Trophoblast cell (in vitro differentiated cells and primary cell): ENCODE data around the gene TMPRSS4.

Source experiments
- DNase-seq, 2 donors: peaks; one replicate each; pipeline ENCODE4 v3.0.0-alpha.2; 2016
- H2AFZ ChIP-seq: 2 replicates; pipeline ENCODE4 v1.6.1; 2013; ENCODE audit warnings: low read length, moderate library complexity, mild to moderate bottlenecking; ENCODE audit not compliant: insufficient read depth, poor library complexity
- H2AK5ac ChIP-seq: 2 replicates; pipeline ENCODE4 v1.6.1; 2013; ENCODE audit warnings: mild to moderate bottlenecking, low read length
- H2BK120ac ChIP-seq: 2 replicates; pipeline ENCODE4 v1.6.1; 2013; ENCODE audit warnings: low read length, mild to moderate bottlenecking, moderate library complexity; ENCODE audit not compliant: insufficient read depth, poor library complexity
- H2BK12ac ChIP-seq: 2 replicates; pipeline ENCODE4 v1.6.1; 2013; ENCODE audit warnings: mild to moderate bottlenecking, low read length, moderate library complexity
- H2BK5ac ChIP-seq: 2 replicates; pipeline ENCODE4 v1.6.1; 2013; ENCODE audit warnings: low read length, low read depth, moderate library complexity, mild to moderate bottlenecking; ENCODE audit not compliant: poor library complexity
- H3K14ac ChIP-seq: 2 replicates; pipeline ENCODE4 v1.6.1; 2013; ENCODE audit warnings: mild to moderate bottlenecking, low read length
- H3K18ac ChIP-seq: 2 replicates; pipeline ENCODE4 v1.6.1; 2013; ENCODE audit warnings: mild to moderate bottlenecking, low read length
- H3K23ac ChIP-seq: 2 replicates; pipeline ENCODE4 v1.6.1; 2013; ENCODE audit warnings: low read length
- H3K27ac ChIP-seq: 2 replicates; pipeline ENCODE4 v1.5.1; 2013; ENCODE audit warnings: low read depth, mild to moderate bottlenecking, inconsistent platforms, low read length, moderate library complexity
- H3K27me3 ChIP-seq: 2 replicates; pipeline ENCODE4 v1.6.1; 2013; ENCODE audit warnings: inconsistent platforms, mild to moderate bottlenecking, low read length, moderate library complexity; ENCODE audit not compliant: insufficient read depth
- H3K36me3 ChIP-seq, 2 experiments: 1 replicate in 1 of 2; 2 replicates in 1 of 2; pipeline ENCODE4 v1.6.1; 2013; ENCODE audit warnings: low read length in 2 of 2, mild to moderate bottlenecking in 2 of 2, moderate library complexity in 1 of 2; ENCODE audit not compliant: insufficient read depth in 2 of 2, control insufficient read depth in 1 of 2
- H3K4ac ChIP-seq: 2 replicates; pipeline ENCODE4 v1.6.1; 2013; ENCODE audit warnings: low read depth, mild to moderate bottlenecking, low read length, moderate library complexity
- H3K4me1 ChIP-seq, 2 experiments: 1 replicate in 1 of 2; 2 replicates in 1 of 2; pipeline ENCODE4 v1.6.1; 2013; ENCODE audit warnings: low read length in 2 of 2, mild to moderate bottlenecking in 2 of 2, moderate library complexity in 1 of 2; ENCODE audit not compliant: insufficient read depth in 2 of 2, control insufficient read depth in 1 of 2
- H3K4me2 ChIP-seq: 2 replicates; pipeline ENCODE4 v1.6.1; 2013; ENCODE audit warnings: inconsistent platforms, mild to moderate bottlenecking, low read length, moderate library complexity
- H3K4me3 ChIP-seq: 2 replicates; pipeline ENCODE4 v1.5.1; 2013; ENCODE audit warnings: mild to moderate bottlenecking, low read depth, low read length, inconsistent platforms
- H3K79me1 ChIP-seq: one replicate; pipeline ENCODE4 v1.6.1; 2013; ENCODE audit warnings: low read length
- H3K79me2 ChIP-seq: 2 replicates; pipeline ENCODE4 v1.6.1; 2013; ENCODE audit warnings: low read length, mild to moderate bottlenecking; ENCODE audit not compliant: control insufficient read depth, insufficient read depth, poor library complexity
- H3K9ac ChIP-seq: 2 replicates; pipeline ENCODE4 v1.6.1; 2013; ENCODE audit warnings: mild to moderate bottlenecking, low read length
- H3K9me3 ChIP-seq: 2 replicates; pipeline ENCODE4 v1.6.1; 2013; ENCODE audit warnings: low read depth, mild to moderate bottlenecking, control low read depth, inconsistent platforms, low read length; ENCODE audit not compliant: insufficient read depth
- H4K12ac ChIP-seq: 2 replicates; pipeline ENCODE4 v1.6.1; 2013; ENCODE audit warnings: low read depth, mild to moderate bottlenecking, low read length, moderate library complexity
- H4K8ac ChIP-seq: 2 replicates; pipeline ENCODE4 v1.6.1; 2013; ENCODE audit warnings: low read depth, mild to moderate bottlenecking, low read length, moderate library complexity
- H4K91ac ChIP-seq: one replicate; pipeline ENCODE4 v1.6.1; 2013; ENCODE audit warnings: low read depth, mild to moderate bottlenecking, low read length, moderate library complexity
- WGBS: extraction: QIAGEN DNeasy Blood & Tissue Kit; methylation state at CpG from one replicate; pipeline ENCODE4 v1.1.7; 2013; ENCODE audit warnings: missing lambda C conversion rate; ENCODE audit not compliant: insufficient read length, insufficient coverage; ENCODE audit errors: extremely low coverage; 5-methylcytosine and 5-hydroxymethylcytosine counted together

TMPRSS4 gene

GRCh38 chr11:118092907-118093571, 16.2 kb downstream of the TMPRSS4 start:
- Histone ChIP-seq H2AFZ (no peak overlapping the region), H4K8ac (no peak overlapping the region), H3K23ac (no peak overlapping the region), H2BK120ac (no peak overlapping the region), H3K4me1 (no peaks in the 10 kb centered on the region), H3K14ac (no peak overlapping the region), H4K91ac (no peak overlapping the region), H3K4ac (no peak overlapping the region), H3K4me3 (no peak overlapping the region), H3K27ac (no peak overlapping the region), H2AK5ac (no peak overlapping the region), H2BK5ac (peak overlapping the region; percentile 0), H2BK12ac (no peak overlapping the region), H3K9me3 (no peaks in the 10 kb centered on the region), H3K9ac (no peak overlapping the region), H3K79me1 (no peaks in the 10 kb centered on the region), H3K27me3 (no peaks in the 10 kb centered on the region), H3K36me3 (no peaks in the 10 kb centered on the region), H4K12ac (no peak overlapping the region), H3K18ac (no peak overlapping the region), H3K79me2 (no peaks in the 10 kb centered on the region), H3K4me2 (no peak overlapping the region)
- WGBS: no CpG with 5 or more reads among the region's 8 CpGs
- no peak for DNase-seq

DNA sequence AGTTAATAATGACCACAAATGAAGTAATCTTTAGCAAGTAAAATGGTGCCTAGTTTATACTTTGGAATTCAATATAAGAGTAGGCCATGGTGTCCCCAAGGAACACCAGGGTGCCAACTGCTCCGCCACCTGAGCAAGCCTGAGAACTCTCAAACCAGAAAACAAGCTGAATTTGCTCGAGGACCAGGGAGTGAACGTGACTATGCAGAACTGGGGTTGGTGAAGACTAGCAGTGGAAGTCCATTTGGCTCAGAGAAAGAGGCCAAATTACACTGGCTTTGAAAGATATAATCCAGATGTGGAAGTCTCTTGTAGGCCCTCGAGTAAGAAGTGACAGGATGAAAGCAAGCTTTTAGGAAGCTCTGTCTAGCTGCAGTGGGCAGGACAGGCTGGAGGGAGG, 18.6 kb downstream of the TMPRSS4 start:
- Histone ChIP-seq H4K12ac (no peak overlapping the region), H3K9ac (no peak overlapping the region), H2BK5ac (no peak overlapping the region), H3K27ac (no peak overlapping the region), H2AFZ (no peak overlapping the region), H3K27me3 (no peaks in the 10 kb centered on the region), H3K9me3 (no peaks in the 10 kb centered on the region), H3K4me3 (no peak overlapping the region), H3K14ac (no peak overlapping the region), H4K91ac (no peak overlapping the region), H3K4me2 (no peak overlapping the region), H3K4me1 (no peaks in the 10 kb centered on the region), H3K23ac (no peak overlapping the region), H3K18ac (no peak overlapping the region), H3K79me1 (no peaks in the 10 kb centered on the region), H2BK120ac (no peak overlapping the region), H4K8ac (no peak overlapping the region), H3K4ac (no peak overlapping the region), H3K79me2 (no peaks in the 10 kb centered on the region), H2AK5ac (no peak overlapping the region), H3K36me3 (no peaks in the 10 kb centered on the region), H2BK12ac (no peak overlapping the region)
- WGBS: no CpG with 5 or more reads among the region's 4 CpGs
- DNase-seq: no peak

GRCh38 chr11:118095967-118096367, 19.1 kb downstream of the TMPRSS4 start:
- Histone ChIP-seq H3K36me3 (no peaks in the 10 kb centered on the region), H3K27ac (no peak overlapping the region), H3K4me1 (no peaks in the 10 kb centered on the region), H3K9ac (no peak overlapping the region), H2BK120ac (no peak overlapping the region), H3K4ac (no peak overlapping the region), H3K27me3 (no peaks in the 10 kb centered on the region), H2AK5ac (no peak overlapping the region), H2BK12ac (no peak overlapping the region), H4K8ac (no peak overlapping the region), H3K23ac (no peak overlapping the region), H3K79me1 (no peaks in the 10 kb centered on the region), H4K91ac (no peak overlapping the region), H2AFZ (no peak overlapping the region), H3K4me3 (no peak overlapping the region), H3K14ac (no peak overlapping the region), H3K18ac (no peak overlapping the region), H3K9me3 (no peaks in the 10 kb centered on the region), H4K12ac (no peak overlapping the region), H3K79me2 (no peaks in the 10 kb centered on the region), H2BK5ac (no peak overlapping the region), H3K4me2 (no peak overlapping the region)
- no peak for DNase-seq
- WGBS: no CpG with 5 or more reads among the region's 1 CpG

DNA sequence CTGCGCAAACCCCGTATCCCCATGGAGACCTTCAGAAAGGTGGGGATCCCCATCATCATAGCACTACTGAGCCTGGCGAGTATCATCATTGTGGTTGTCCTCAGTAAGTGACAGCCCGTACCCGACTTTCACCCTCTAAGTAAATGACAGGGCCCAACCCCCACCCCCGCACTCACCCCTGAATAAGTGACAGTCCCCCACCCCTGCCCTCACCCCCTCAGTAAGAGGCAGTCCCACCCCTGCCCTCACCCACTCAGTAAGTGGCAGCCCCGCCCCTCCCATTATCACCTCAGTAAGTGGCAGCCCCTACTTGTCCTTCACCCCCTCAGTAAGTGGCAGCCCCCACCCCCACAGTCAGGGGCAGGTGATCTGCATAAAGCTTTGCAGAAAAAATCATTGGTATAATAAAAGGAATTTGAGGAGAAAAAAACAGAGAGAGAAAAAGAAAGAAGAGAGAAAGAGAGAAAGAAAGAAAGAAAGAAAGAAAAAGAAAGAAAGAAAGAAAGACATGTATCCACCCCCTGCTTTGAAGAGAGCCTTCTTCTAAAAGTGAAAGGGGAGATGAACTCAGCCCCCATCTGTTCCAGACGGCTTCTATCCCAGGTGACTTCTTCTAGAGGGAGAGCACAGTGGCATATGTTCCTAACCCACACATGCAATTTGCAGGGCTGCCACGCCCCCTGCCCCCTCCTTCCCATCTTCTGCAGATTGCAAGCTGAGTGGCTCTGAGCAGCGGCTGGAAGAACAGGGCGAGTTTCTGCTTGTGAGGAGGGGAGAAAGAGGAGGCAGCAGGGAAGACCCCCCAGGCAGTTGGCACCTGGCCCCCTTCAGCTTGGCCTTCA, 22.3 kb downstream of the TMPRSS4 start:
- H2BK12ac ChIP-seq: no peak overlapping the region
- no peaks in the 10 kb centered on the region for H3K79me1 ChIP-seq
- H4K8ac ChIP-seq: no peak overlapping the region
- no peak overlapping the region for H3K9ac ChIP-seq
- no peak overlapping the region for H4K91ac ChIP-seq
- H2BK5ac ChIP-seq: no peak overlapping the region
- no peak overlapping the region for H3K4ac ChIP-seq
- H3K36me3 ChIP-seq: no peaks in the 10 kb centered on the region
- no CpG with 5 or more reads among the region's 11 CpGs for WGBS
- H3K14ac ChIP-seq: no peak overlapping the region
- H2BK120ac ChIP-seq: no peak overlapping the region
- no peaks in the 10 kb centered on the region for H3K4me1 ChIP-seq
- H3K27ac ChIP-seq: no peak overlapping the region
- no peak overlapping the region for H4K12ac ChIP-seq
- no peaks in the 10 kb centered on the region for H3K9me3 ChIP-seq
- no peak for DNase-seq
- H3K27me3 ChIP-seq: no peaks in the 10 kb centered on the region
- H2AK5ac ChIP-seq: no peak overlapping the region
- H3K4me3 ChIP-seq: no peak overlapping the region
- no peak overlapping the region for H3K4me2 ChIP-seq
- H3K79me2 ChIP-seq: no peaks in the 10 kb centered on the region
- H3K23ac ChIP-seq: no peak overlapping the region
- H3K18ac ChIP-seq: no peak overlapping the region
- H2AFZ ChIP-seq: no peak overlapping the region
